H1 (cell line): Measurements from ENCODE around the gene TYW5. TPM values are rescaled to one million over a fixed set of nuclear protein-coding genes. Genes with fewer than 3 reads are reported as not detected.

ENCODE experiments used
- CTCF ChIA-PET: fragments of 300-600 bp; sonication (Branson Sonifier 250); formaldehyde crosslinking; loops from one replicate; lab custom pipeline; 2021; ENCODE audit not compliant: partially characterized antibody; lab: Charles Lee
- POLR2A ChIA-PET: fragments of 300-600 bp; sonication (Branson Sonifier 250); formaldehyde crosslinking; loops from one replicate; lab custom pipeline; 2021; ENCODE audit warnings: inconsistent platforms; ENCODE audit not compliant: partially characterized antibody; lab: Charles Lee
- DNase-seq, 2 experiments: peaks; one replicate each; pipeline versions ENCODE4 v3.0.0 to v3.0.0-alpha.2; 2010 to 2022; ENCODE audit warnings: low spot score in 2 of 2, low read depth in 1 of 2, mixed read lengths in 1 of 2
- FAIRE-seq: peaks from 2 replicates; lab custom pipeline; 2011; peaks lifted over from hg19 to GRCh38; lab: Jason Lieb, UNC
- H2AFZ ChIP-seq: 2 replicates; pipeline ENCODE4 v1.8.1; 2012; ENCODE audit warnings: low read length, inconsistent platforms
- H2AK5ac ChIP-seq: 2 replicates; pipeline ENCODE4 v1.6.1; 2013; ENCODE audit warnings: low read depth, low read length
- H2BK120ac ChIP-seq: replicated peaks from 2 replicates; pipeline ENCODE3; 2013; ENCODE audit warnings: low read depth, low read length, inconsistent platforms
- H2BK12ac ChIP-seq: 2 replicates; pipeline ENCODE4 v1.6.1; 2013; ENCODE audit warnings: low read depth, low read length
- H2BK15ac ChIP-seq: 2 replicates; pipeline ENCODE4 v1.6.1; 2013; ENCODE audit warnings: low read length
- H2BK20ac ChIP-seq: 2 replicates; pipeline ENCODE4 v1.6.1; 2013; ENCODE audit warnings: low read length
- H2BK5ac ChIP-seq: 2 replicates; pipeline ENCODE4 v1.6.1; 2013; ENCODE audit warnings: low read depth, low read length
- H3K14ac ChIP-seq: 2 replicates; pipeline ENCODE4 v1.6.1; 2013; ENCODE audit warnings: inconsistent platforms; ENCODE audit not compliant: insufficient read length
- H3K18ac ChIP-seq: 2 replicates; pipeline ENCODE4 v1.6.1; 2013; ENCODE audit warnings: low read length; ENCODE audit errors: extremely low read depth
- H3K23ac ChIP-seq: 2 replicates; pipeline ENCODE4 v1.6.1; 2013; ENCODE audit warnings: inconsistent platforms; ENCODE audit not compliant: insufficient read length
- H3K23me2 ChIP-seq: 2 replicates; pipeline ENCODE4 v1.6.1; 2013; ENCODE audit warnings: low read depth, low read length
- H3K27ac ChIP-seq: 2 replicates; pipeline ENCODE4 v1.6.1; 2011; ENCODE audit warnings: low read depth, low read length, inconsistent platforms
- H3K27me3 ChIP-seq, 4 experiments: replicated peaks in 1 of 4; 1 replicate in 1 of 4; 2 replicates in 3 of 4; pipeline versions ENCODE4 v1.6.1 to v1.8.1; 2011 to 2013; ENCODE audit warnings: low read length in 3 of 4, mild to moderate bottlenecking in 3 of 4, inconsistent platforms in 2 of 4, mixed read lengths in 2 of 4, moderate library complexity in 1 of 4; ENCODE audit not compliant: control insufficient read depth in 3 of 4, insufficient read depth in 3 of 4; ENCODE audit errors: extremely low read depth in 1 of 4
- H3K36me3 ChIP-seq, 4 experiments: 2 replicates each; pipeline versions ENCODE4 v1.6.1 to v1.8.1; 2011 to 2013; ENCODE audit warnings: mild to moderate bottlenecking in 4 of 4, low read length in 3 of 4, moderate library complexity in 2 of 4, control low read depth in 1 of 4, inconsistent platforms in 1 of 4; ENCODE audit not compliant: insufficient read depth in 4 of 4, control insufficient read depth in 2 of 4
- H3K4ac ChIP-seq: replicated peaks from 2 replicates; pipeline ENCODE3; 2013; ENCODE audit warnings: low read length, low read depth, mixed read lengths, inconsistent platforms; ENCODE audit not compliant: insufficient read length
- H3K4me1 ChIP-seq, 4 experiments: replicated peaks in 1 of 4; 1 replicate in 1 of 4; 2 replicates in 3 of 4; pipeline versions ENCODE4 v1.6.1 to v1.8.1; 2011 to 2013; ENCODE audit warnings: low read length in 3 of 4, inconsistent platforms in 2 of 4, mixed read lengths in 1 of 4; ENCODE audit not compliant: insufficient read depth in 4 of 4, control insufficient read depth in 3 of 4
- H3K4me2 ChIP-seq, 2 experiments: 2 replicates each; pipeline versions ENCODE4 v1.6.1 to v1.8.1; 2011 to 2013; ENCODE audit warnings: low read depth in 2 of 2, low read length in 2 of 2, control low read depth in 1 of 2, inconsistent platforms in 1 of 2, mild to moderate bottlenecking in 1 of 2; ENCODE audit not compliant: insufficient read depth in 1 of 2
- H3K4me3 ChIP-seq, 4 experiments: fragments of 200-600, 300-600 bp in 1 of 4; sonication (generic), shearing (Covaris generic), sonication (Bioruptor Twin) in 1 of 4; 2 replicates each; pipeline versions ENCODE4 v1.5.1 to v1.8.1; 2011 to 2016; ENCODE audit warnings: low read length in 4 of 4, low read depth in 3 of 4, control low read depth in 2 of 4, inconsistent platforms in 2 of 4, mild to moderate bottlenecking in 2 of 4, mixed read lengths in 1 of 4, moderate library complexity in 1 of 4; ENCODE audit not compliant: insufficient read depth in 2 of 4; ENCODE audit errors: extremely low read depth in 1 of 4
- H3K56ac ChIP-seq: replicated peaks from 2 replicates; pipeline ENCODE3; 2013; ENCODE audit warnings: low read depth, mild to moderate bottlenecking, mixed read lengths, low read length, inconsistent platforms; ENCODE audit not compliant: insufficient read length
- H3K79me1 ChIP-seq: 2 replicates; pipeline ENCODE4 v1.6.1; 2013; ENCODE audit warnings: low read depth, low read length, control low read depth
- H3K79me2 ChIP-seq, 2 experiments: 2 replicates each; pipeline versions ENCODE4 v1.6.1 to v1.8.1; 2012 to 2013; ENCODE audit warnings: low read length in 2 of 2, mild to moderate bottlenecking in 2 of 2, inconsistent platforms in 1 of 2; ENCODE audit not compliant: insufficient read depth in 2 of 2, control insufficient read depth in 1 of 2
- H3K9ac ChIP-seq, 4 experiments: replicated peaks in 1 of 4; 1 replicate in 1 of 4; 2 replicates in 3 of 4; pipeline versions ENCODE4 v1.6.1 to v1.8.1; 2011 to 2013; ENCODE audit warnings: low read depth in 3 of 4, low read length in 3 of 4, control low read depth in 2 of 4, mild to moderate bottlenecking in 2 of 4, moderate library complexity in 2 of 4, inconsistent platforms in 1 of 4; ENCODE audit errors: extremely low read depth in 1 of 4
- H3K9me3 ChIP-seq, 2 experiments: 2 replicates each; pipeline versions ENCODE4 v1.6.1 to v1.8.1; 2012 to 2013; ENCODE audit warnings: mild to moderate bottlenecking in 2 of 2, moderate library complexity in 2 of 2, control low read depth in 1 of 2, inconsistent platforms in 1 of 2, low read depth in 1 of 2, low read length in 1 of 2, mixed read lengths in 1 of 2; ENCODE audit not compliant: insufficient read depth in 2 of 2
- H4K20me1 ChIP-seq, 2 experiments: replicated peaks in 1 of 2; 2 replicates each; pipeline versions ENCODE3 to v1.8.1; 2011 to 2013; ENCODE audit warnings: inconsistent platforms in 2 of 2, low read length in 2 of 2, mild to moderate bottlenecking in 1 of 2; ENCODE audit not compliant: insufficient read depth in 2 of 2, control insufficient read depth in 1 of 2
- H4K5ac ChIP-seq: 2 replicates; pipeline ENCODE4 v1.6.1; 2013; ENCODE audit warnings: low read length, low read depth, mixed read lengths, inconsistent platforms; ENCODE audit not compliant: insufficient read length
- H4K8ac ChIP-seq: 2 replicates; pipeline ENCODE4 v1.8.0; 2013; ENCODE audit warnings: mild to moderate bottlenecking, moderate library complexity, low read length, inconsistent platforms; ENCODE audit not compliant: insufficient read depth; ENCODE audit errors: extremely low read depth
- H4K91ac ChIP-seq: replicated peaks from 2 replicates; pipeline ENCODE3; 2013; ENCODE audit warnings: low read length, mixed read lengths, inconsistent platforms; ENCODE audit not compliant: insufficient read length
- CEBPB ChIP-seq: IDR thresholded peaks from 2 replicates; pipeline ENCODE4 v1.6.1; 2012; ENCODE audit warnings: low read depth, low read length
- CREB1 ChIP-seq: IDR thresholded peaks from 2 replicates; pipeline ENCODE4 v1.6.1; 2012; ENCODE audit warnings: inconsistent platforms
- EP300 ChIP-seq, 2 experiments: IDR thresholded peaks; 1 replicate in 1 of 2; 2 replicates in 1 of 2; pipeline ENCODE4 v1.6.1; 2011 to 2012; ENCODE audit warnings: low read depth in 2 of 2, low read length in 2 of 2, mild to moderate bottlenecking in 2 of 2, borderline replicate concordance in 1 of 2, inconsistent platforms in 1 of 2, moderate library complexity in 1 of 2
- EZH2 ChIP-seq: fragments of 200-600 bp; sonication (generic); IDR thresholded peaks from 2 replicates; pipeline ENCODE4 v1.7.1; 2012; ENCODE audit warnings: low read depth, mild to moderate bottlenecking, moderate library complexity, low read length, inconsistent platforms; ENCODE audit not compliant: severe bottlenecking
- HDAC2 ChIP-seq, 2 experiments: fragments of 300-600 bp in 1 of 2; sonication (generic) in 1 of 2; IDR thresholded peaks; 2 replicates each; pipeline ENCODE4 v1.6.1; 2011 to 2012; ENCODE audit warnings: low read depth in 2 of 2, low read length in 2 of 2, mild to moderate bottlenecking in 2 of 2, moderate library complexity in 2 of 2, borderline replicate concordance in 1 of 2, inconsistent platforms in 1 of 2
- JUND ChIP-seq: IDR thresholded peaks from 2 replicates; pipeline ENCODE4 v1.6.1; 2011; ENCODE audit warnings: mild to moderate bottlenecking, improper control_type of control experiment, low read length
- NRF1 ChIP-seq: IDR thresholded peaks from 2 replicates; pipeline ENCODE4 v1.6.1; 2011; ENCODE audit warnings: mild to moderate bottlenecking, low read depth, low read length, improper control_type of control experiment
- POLR2AphosphoS5 ChIP-seq: IDR thresholded peaks from 2 replicates; pipeline ENCODE4 v1.6.1; 2011; ENCODE audit warnings: low read depth, low read length
- SAP30 ChIP-seq: fragments of 300-600 bp; sonication (generic); IDR thresholded peaks from 2 replicates; pipeline ENCODE4 v1.7.1; 2012; ENCODE audit warnings: low read length, moderate library complexity, mild to moderate bottlenecking, inconsistent platforms; ENCODE audit not compliant: insufficient read depth, insufficient replicate concordance
- TCF12 ChIP-seq: IDR thresholded peaks from 2 replicates; pipeline ENCODE4 v1.6.1; 2011; ENCODE audit warnings: low read depth, mild to moderate bottlenecking, low read length
- WGBS, 2 experiments: shearing (Covaris generic) in 1 of 2; methylation state at CpG; one replicate each; pipeline versions ENCODE4 v1.1.6 to v1.1.7; 2013 to 2015; ENCODE audit warnings: low lambda C conversion rate in 2 of 2, mixed read lengths in 2 of 2, inconsistent platforms in 1 of 2, low coverage in 1 of 2, missing lambda C conversion rate in 1 of 2; ENCODE audit not compliant: insufficient replicate concordance in 2 of 2, insufficient coverage in 1 of 2, insufficient read length in 1 of 2; ENCODE audit errors: extremely low coverage in 1 of 2, missing lambda C conversion rate in 1 of 2; 5-methylcytosine and 5-hydroxymethylcytosine counted together
- polyA plus RNA-seq, 7 experiments: library from polyadenylated mRNA; depleted of rRNA in 3 of 7; stranded (reverse) in 5 of 7; unstranded in 2 of 7; fragments of >200 nt in 5 of 7; fragments of 200-250 nt in 2 of 7; gene quantifications; 1 replicate in 5 of 7; 2 replicates in 1 of 7; 4 replicates in 1 of 7; pipeline versions ENCODE4 v1.2.1 to v1.2.3, GENCODE V29; 2011 to 2013; ENCODE audit warnings: missing spikeins in 2 of 7, mixed read lengths in 2 of 7
- total RNA-seq: library from RNA; stranded (reverse); fragmentation: NEBNext Ultra II Directional; extraction: Animal tissue kit (Norgen Biotek cat#: 25700); gene quantifications from 2 replicates; pipeline ENCODE4 v1.2.1, GENCODE V29; 2021
- TF ChIP-seq, protein P1 (sequence below): IDR thresholded peaks from 2 replicates; pipeline ENCODE4 v1.6.1; 2011; ENCODE audit warnings: low read length, improper control_type of control experiment

The TYW5 gene
- total and polyA plus RNA-seq, 2 of the 8 experiments (the other 6 are each of a cell fraction or from before 2014, with no cell fraction given), result 5.4 to 11.3 TPM

DNA sequence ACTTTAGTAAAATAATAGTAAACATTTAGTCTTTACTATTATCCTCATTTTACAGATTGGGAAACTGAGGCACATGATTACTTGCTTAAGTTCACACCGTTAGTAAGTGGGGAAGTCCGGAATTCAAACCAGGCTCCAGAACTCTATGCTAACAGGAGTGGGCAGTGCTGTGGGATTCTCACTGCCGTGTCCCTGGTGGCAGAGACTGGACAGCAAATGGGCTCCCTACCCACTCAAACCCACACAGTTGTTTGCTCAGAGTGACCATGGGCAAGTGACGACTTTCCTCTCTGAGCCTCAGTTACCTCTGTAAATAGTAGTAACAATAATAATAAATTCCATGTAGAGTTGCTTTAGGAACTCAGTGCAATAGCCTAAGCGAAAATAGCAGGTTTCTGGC is 24.1 kb upstream of the TYW5 start:
- H3K9ac ChIP-seq, result no peak overlapping the region
- H3K4ac ChIP-seq, result no peak overlapping the region
- peak overlapping the region; percentile 70 for H4K91ac ChIP-seq
- H3K9me3 ChIP-seq, result no peaks in the 10 kb centered on the region
- H3K14ac ChIP-seq, result no peak overlapping the region
- WGBS, 2 experiments, result 88% methylated on average over 5 of the region's 5 CpGs; no CpG with 5 or more reads in 1 of the 2 experiments
- peak overlapping the region; percentile 45 to 72 for H3K4me2 ChIP-seq
- H2BK15ac ChIP-seq, result no peak overlapping the region
- H2BK120ac ChIP-seq, result peak overlapping the region; percentile 70
- peak overlapping the region; percentile 93; the same call in 1 of the 2 replicates for H2BK20ac ChIP-seq
- H3K27me3 ChIP-seq, result no peaks in the 10 kb centered on the region
- H2BK12ac ChIP-seq, result no peak overlapping the region; the same call in 1 of the 2 replicates
- TF ChIP-seq HDAC2 (IDR thresholded peaks at IDR 0.05; ENCODE audit: borderline replicate concordance in 1 of 2, low read depth in 2 of 2, low read length in 2 of 2) (no peak), TCF12 (no peak), CEBPB (no peak), EZH2 (no peak), CREB1 (no peak), POLR2AphosphoS5 (no peak), JUND (no peak), EP300 (IDR thresholded peaks at IDR 0.05; ENCODE audit: borderline replicate concordance in 1 of 2, low read depth in 2 of 2, low read length in 2 of 2) (no peak), SAP30 (no peak), NRF1 (no peak)
- TF ChIP-seq, protein P1, sequence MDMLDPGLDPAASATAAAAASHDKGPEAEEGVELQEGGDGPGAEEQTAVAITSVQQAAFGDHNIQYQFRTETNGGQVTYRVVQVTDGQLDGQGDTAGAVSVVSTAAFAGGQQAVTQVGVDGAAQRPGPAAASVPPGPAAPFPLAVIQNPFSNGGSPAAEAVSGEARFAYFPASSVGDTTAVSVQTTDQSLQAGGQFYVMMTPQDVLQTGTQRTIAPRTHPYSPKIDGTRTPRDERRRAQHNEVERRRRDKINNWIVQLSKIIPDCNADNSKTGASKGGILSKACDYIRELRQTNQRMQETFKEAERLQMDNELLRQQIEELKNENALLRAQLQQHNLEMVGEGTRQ, result no peak
- H3K27ac ChIP-seq, result no peak overlapping the region
- H2AFZ ChIP-seq, result no peak overlapping the region
- DNase-seq (no peak), FAIRE-seq (no peak)
- ChIA-PET POLR2A (no interaction called here), CTCF (interaction anchor here (0.7 to 1.7 kb wide), 13 partner anchors 10 to 719 kb away, joined by 3 to 12 read pairs (median 4); partner anchors contain the start of gene SPATS2L)
- H3K18ac ChIP-seq, result peak overlapping the region; percentile 71
- H4K5ac ChIP-seq, result peak overlapping the region; percentile 38
- no peaks in the 10 kb centered on the region for H4K20me1 ChIP-seq
- peak overlapping the region in 1 of 4 experiments; percentile 44; a peak in 2 of 8 replicates for H3K4me3 ChIP-seq
- H2BK5ac ChIP-seq, result peak overlapping the region; percentile 75; the same call in 1 of the 2 replicates
- peak overlapping the region; percentile 53; the same call in 1 of the 2 replicates for H2AK5ac ChIP-seq
- peaks cover 6 to 16% (median 9%) of the 10 kb centered on the region in 4 experiments; a peak in 6 of 7 replicates for H3K4me1 ChIP-seq
- H3K56ac ChIP-seq, result no peak overlapping the region
- no peak overlapping the region; the same call in 1 of the 2 replicates for H4K8ac ChIP-seq
- 0 out of 2 replicates have a peak, but pooled peaks cover 1% of the 10 kb centered on the region for H3K23me2 ChIP-seq
- no peak overlapping the region for H3K23ac ChIP-seq
- no peaks in the 10 kb centered on the region for H3K36me3 ChIP-seq
- no peaks in the 10 kb centered on the region for H3K79me1 ChIP-seq
- H3K79me2 ChIP-seq, result no peaks in the 10 kb centered on the region
